ENCODE results near the gene TBC1D16.
A peak's percentile ranks its signal among the peaks of the same experiment; 100 is the strongest.
"Not testable (repeated sequence)": the region's sequence is repeated elsewhere in the genome, so short reads cannot be mapped to it uniquely, and the experiment has no call there.

Gene TBC1D16

GRCh38 chr17:80002690-80003490, 32.8 kb downstream of the TBC1D16 start:
- no peak for DNase-seq

DNA sequence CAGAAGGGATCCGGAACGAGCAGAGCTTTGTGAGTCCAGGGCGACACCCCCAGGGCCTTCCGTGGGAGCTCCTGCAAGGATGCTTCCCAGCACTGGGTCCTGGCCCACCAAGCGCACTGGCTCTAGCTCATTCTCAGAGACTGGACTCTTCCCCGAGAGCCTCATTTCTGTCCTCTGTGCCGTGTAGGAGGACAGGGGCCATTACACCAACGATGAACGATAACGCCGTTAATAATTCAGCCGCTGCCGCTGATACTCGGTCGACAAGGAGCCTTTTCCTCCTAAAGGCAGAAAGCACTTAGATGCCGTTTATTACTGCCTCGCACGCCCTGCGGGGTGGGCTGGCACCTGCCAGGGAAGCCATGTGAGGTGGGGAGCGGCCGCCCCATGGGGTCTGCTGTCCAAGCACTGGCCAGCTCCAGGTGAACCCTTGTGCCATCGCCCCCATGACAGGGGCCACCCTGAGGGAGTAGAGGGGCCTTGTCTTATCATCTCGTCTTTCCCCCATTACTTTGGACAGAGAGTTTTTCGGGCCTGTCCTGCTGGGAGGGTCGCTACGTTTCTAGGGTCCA, 33.5 kb downstream of the TBC1D16 start:
- DNase-seq: no peak

DNA sequence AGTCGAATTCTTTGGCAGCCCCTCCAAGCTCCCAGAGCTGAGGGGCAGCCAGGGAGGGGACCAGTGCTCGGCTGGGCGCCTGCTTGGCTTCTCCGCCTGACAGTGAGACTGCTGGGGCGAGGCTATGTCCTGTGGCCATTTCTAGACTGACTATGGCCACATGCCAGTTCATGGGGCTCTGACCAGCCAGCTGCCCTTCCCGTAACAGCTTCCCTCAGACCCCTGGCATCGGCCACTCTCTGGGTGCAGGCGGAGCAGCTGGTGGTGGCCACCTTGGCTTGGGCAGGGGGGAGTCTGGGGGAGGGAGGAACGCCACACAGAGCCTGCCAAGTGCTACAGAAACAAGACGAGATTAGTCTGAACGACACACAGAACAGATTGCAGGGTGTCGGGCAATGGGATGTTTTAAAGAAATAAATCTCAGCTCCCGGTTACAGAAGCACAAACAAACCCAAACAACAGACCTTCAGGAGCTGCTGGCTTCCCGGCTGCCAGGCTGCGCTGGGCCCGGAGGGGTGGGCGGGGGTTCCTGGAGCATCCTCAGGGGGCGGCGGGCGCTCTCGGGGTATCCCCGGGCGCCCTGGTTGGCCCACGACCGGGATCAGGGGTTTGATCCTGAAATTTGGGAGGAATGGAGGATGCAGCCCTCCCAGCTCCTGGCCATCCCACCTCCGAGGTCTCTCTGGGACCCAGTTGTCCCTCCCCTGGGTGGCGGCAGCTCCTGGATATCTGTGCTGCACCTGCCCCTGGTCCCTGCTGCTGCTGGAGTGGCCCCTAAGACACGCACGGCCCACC, 34.5 kb downstream of the TBC1D16 start:
- no peak for DNase-seq

- no peak for DNase-seq
Observed at GRCh38 chr17:80000136-80000535, 35.5 kb downstream of the TBC1D16 start.

- DNase-seq: peak; percentile 99
Observed at GRCh38 chr17:79997011-79997660, 38.5 kb downstream of the TBC1D16 start.

- no peak for DNase-seq
Observed at GRCh38 chr17:79996291-79996690, 39.4 kb downstream of the TBC1D16 start.

- DNase-seq: no peak
Observed at GRCh38 chr17:79995696-79996095, 40.0 kb downstream of the TBC1D16 start.

DNA sequence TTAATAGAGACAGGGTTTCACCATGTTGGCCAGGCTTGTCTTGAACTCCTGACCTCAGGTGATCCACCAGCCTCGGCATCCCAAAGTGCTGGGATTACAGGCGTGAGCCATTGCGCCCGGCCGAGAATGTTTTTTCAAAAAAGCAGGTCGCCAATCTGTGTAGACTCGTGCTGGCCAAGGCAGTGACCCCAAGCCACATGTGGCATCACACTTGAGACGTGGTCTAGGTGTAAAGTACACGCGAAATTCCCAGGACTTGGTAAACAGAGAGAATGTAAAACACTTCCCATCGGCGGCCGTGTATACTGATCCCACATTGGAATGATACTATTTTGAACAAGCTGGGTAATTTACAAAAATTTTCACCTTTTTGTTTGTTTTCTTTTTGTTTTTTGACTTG, 41.1 kb downstream of the TBC1D16 start:
- DNase-seq: no peak

DNA sequence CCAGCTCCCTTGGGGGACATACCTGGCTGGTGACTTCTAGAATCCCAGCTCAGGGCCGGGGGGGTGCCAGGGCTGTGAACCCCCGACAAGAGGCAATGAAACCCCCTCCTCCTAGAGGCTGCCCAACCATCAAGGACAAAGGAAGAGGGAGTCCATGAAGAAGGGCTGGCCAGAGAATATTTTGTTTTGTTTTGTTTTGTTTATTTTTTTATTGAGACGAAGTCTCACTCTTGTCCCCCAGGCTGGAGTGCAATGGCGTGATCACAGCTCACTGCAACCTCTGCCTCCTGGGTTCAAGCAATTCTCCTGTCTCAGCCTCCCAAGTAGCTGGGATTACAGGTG, 41.5 kb downstream of the TBC1D16 start:
- not testable (repeated sequence) for DNase-seq

DNA sequence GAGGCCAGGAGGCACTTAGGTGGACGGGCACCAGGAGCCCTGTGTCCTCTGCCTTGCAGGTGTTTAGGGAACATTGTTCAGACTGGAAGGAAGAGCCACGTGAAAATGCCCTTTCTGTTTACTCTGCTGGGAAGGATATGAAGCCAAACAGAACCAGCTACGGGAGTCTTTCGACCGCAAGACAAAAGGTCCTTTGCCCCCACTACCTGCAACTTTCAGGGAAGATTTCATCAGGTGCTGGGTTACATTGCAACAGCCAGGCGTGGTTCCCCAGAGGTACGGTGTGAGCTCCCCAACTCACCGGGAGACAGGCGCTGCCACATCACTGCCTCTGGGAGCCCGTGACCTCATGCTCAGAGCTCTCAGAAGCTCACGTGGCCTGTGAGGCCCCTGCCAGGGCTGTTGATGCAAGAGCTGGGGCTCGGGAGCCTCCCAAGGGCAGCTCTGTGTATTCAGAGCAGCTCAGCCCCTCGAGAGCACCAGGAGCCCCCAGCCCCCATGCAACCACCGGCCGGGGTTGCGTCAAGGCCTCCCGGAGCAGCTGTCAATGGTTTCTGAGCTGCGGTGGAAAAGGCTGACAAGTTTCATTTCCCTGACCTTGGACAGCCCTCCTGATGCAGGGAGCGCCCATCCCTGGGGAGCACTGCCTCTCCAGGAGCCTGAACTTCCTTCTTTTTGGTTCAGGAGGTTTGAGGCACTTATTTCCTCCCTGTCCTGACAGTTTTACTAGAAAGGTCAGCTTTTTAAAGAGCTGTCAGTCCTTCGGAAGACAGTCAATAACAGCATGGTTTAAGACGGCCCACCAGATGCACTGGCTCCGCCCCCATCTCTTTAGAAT, 42.1 kb downstream of the TBC1D16 start:
- DNase-seq: no peak

DNA sequence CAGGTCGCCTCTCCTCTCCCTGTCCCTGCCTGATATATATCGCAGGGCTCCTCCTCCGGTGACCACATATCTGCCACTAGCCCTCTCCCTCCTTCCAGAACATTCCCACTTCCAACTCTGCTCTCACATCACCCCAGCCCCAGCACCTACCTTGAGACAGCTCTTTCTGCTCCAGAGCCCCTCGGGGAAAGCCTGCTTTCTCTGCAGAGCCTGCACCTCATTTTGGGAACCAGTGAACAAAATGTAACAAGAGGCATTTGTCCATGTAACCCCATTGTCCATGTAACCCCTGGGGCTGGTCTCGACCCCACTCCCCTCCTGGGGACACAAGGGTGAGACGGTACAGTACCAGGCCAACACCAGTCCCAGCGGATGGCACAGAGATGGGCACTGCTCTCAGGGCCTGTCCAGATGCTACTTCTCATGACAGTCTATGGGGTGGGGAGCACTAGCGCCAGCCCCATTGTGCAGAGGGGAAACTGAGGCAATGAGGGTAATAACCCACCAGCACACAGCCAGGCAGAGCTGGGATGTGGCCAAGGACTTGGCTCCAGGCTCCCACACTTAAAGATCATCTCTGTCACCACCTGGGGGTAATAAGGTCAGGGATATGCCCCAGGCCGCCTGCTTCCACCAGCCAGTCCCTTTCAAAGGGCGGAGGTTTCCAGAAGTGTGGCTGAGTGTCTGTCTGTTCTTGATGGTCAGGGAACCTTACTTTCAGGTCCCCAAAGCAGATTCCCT, 42.9 kb downstream of the TBC1D16 start:
- no peak for DNase-seq

DNA sequence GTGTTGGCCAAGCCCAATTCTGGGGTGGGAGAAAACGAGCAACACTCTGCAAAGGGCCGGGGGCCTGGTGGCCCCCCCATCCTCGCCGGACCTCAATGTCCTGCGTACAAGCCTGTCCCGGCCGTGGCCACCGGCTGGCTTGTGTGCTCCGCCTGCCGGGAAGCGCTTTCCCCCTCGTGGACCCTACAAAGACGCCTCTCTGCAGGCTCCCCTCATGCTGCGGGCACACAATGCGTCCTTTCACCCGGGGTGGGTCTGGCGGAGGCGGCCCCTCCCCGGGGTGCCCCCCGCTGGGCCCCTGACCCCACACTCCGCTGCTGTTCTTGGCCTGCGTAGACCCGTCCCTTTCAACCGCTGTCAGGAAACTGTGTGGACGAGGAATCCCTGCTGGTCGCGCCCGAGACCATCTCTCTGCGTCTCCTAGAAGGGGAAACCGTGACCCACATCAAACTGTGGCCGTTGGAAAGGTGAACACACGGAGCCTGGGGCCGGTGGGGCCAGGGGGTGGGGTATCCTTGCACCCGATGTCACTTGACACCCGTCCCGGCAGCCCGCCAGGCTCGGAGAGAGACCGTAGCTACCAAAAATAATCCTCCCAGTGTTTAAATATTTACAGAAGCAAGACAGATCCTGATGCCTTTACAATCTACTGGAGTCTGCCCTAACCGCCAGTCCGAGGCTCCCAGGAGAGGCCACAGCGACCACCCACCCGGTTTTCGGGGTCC, 43.6 kb downstream of the TBC1D16 start:
- no peak for DNase-seq

DNA sequence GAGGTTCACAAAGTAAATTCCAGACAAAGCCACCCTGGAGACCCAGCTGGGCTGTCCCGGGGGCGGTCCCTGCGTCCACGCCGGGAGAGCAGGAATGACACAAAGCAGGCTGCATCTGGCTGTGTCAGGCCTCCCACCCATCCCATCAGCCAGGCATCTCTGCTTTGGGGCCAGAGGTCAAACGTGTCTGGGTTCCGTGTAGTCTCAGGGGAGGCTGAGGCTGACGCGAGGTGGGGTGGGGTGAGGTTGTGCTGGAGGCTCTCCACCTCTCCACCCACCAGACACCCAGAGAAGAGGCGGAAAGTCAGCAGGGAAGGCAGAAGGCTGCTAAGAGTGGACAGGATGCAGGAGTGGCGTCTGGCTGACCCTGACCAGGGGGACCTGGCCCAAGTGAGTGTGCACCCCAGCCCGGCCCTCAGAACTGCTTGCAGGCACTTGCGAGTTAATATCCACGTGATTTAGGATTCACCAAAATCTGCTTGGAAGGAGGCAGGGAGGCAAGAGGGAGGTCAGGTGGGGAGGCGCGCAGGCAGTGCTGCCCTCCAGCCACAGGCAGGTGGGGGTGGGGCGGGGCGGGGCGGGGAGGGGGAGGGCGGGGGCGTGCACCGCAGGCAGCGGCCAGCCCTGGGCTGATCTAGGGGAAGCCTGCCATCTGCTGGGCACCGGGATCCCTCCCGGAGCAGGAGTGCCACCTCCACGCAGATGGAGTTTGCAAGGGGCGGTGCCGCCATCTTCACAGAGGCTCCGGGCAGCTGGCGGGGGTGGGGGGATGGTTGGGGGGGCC, 44.3 kb downstream of the TBC1D16 start:
- DNase-seq: peak; percentile 65 to 79

DNA sequence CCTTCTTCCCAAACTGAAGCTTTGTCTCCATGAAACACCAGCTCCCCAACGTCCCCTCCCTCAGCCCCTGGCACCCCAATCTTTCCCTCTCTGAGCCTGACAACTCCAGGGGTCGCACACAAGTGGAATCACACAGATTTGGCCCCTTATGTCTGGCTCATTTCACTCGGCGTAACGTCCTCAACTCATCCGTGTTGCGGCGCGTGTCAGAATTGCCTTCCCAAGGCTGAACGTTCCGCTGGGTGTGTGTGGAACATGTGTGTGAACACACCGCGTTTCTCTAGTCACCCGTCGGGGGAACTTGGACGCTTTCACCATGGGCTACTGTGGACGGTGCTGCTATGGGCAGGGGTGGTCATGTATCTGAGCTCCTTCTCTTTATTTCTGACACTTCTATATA, 45.0 kb downstream of the TBC1D16 start:
- no peak for DNase-seq

DNA sequence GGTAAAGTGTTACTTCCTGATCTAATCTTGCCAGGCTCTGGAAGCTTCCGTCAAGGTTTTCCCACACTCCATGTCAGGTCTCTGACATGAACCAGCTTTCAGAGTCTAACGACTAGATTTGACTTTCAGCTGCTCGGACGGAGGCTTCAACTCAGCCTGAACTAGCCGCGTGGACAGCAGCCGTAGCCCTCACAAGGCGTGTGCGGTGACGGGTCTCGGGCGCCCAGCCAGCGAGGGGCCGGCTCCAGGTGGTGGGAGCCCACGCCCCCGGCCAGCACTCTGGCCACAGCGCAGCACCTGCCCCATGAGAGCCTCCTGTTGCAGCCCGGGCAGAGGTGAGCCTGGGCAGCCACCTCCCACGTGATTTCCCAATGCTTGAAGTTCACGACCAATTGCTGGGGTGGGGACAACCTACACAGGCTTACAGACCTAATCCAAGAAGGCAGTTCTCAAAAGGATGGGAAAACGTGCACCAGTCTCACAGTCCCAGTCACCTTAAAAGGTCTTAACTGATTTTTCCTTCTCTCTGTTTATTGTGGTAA, 45.5 kb downstream of the TBC1D16 start:
- no peak for DNase-seq

DNA sequence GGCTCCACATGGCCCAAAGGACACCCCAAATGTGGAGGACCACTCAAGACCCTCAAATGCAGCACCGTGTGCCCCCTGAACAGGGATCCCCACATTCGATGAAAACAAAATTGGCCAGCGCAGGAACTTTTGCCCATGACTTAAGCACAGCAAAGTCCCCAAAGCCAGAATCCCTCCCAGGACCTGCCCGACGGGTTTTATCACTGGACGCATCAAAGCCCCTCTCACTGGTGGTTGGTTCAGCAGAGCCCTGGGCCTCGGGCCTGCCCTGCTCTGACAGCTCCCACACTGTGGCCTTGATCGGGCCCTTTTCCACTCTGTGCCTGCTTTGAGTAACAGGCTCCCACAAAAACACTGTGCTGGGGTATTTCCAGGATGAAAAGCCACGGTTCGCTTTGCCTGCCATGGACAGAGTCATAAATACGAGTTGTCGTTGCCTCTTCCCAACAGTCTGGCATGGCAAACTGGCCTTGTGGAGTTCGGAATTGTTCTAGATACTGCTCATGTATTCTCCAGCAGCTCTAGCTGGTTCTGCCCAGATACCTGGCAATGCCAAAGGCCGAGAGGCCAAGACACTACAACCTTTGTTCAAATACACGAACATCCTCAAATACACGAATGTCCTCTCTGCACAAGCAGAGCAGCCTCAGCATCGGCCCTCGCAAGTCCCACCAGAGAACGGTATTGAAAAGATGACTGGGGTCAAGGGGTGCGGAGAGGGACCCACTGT, 46.4 kb downstream of the TBC1D16 start:
- DNase-seq: no peak

DNA sequence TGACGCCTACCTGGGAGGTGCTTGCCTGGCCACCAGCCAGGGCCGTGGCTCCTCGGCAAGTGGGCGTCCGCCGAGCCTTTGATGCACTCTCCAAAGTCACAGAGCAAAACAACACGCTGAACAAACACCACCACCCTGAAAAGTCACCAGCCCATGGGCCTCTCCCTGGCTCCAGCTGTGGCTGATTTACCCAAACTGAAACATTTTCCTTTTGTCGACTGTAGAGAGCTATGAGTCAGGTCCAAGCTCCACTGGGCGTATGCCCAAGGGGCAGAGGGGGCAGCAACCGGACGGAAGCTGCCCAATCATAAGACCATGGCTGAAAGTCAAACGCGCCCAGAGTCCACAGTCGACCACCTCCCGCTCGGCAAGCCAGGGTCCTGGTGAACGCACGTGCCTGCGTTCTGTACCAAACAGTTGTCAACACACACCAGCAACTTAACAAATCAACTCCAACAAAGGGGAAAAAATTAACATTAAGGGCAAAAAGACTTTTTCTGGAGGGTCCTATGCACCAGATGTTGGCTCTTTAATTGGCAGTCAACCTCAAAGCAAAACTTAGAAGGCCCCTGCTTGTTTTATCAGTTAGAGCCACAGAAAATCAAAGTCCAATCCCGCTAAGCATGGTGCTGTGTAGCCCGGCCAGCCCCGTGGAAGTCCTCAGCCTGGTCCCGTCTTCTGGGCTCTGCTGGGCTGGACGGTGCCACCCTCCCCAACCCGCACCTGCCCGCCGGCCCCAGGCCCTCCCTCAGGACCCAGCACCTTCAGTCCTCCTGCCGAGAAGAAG, 47.3 kb downstream of the TBC1D16 start:
- DNase-seq: no peak

DNA sequence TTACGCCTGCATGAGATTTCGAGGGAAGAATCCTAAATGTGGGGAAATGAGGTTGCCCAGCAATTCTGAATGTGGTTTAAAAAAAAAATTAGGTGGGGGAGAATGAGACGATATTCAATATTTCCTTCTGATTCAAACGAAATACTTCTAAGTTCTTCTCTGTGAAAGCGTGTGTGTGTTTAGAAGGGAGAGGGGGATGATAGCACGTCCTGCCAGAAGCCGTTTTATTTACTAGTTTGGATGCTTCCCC, 47.8 kb downstream of the TBC1D16 start:
- DNase-seq: no peak

Measured in AML-193 (cell line).